GM12873 (cell line): ENCODE results near the gene USP12.

Experiments used
- CTCF ChIP-seq: IDR thresholded peaks from 2 replicates; pipeline ENCODE4 v1.5.1; 2012; ENCODE audit warnings: low read depth, mild to moderate bottlenecking, moderate library complexity, low read length, control low read depth; ENCODE audit not compliant: insufficient read depth; ENCODE audit errors: missing control alignments

Gene USP12

GRCh38 chr13:27120811-27121210, 50.8 kb downstream of the USP12 start:
- no peak for TF ChIP-seq CTCF

- TF ChIP-seq CTCF: no peak
Observed at GRCh38 chr13:27120011-27120410, 51.6 kb downstream of the USP12 start.

- TF ChIP-seq CTCF: no peak
Observed at GRCh38 chr13:27118428-27119054, 53.1 kb downstream of the USP12 start.

- no peak for TF ChIP-seq CTCF
Observed at GRCh38 chr13:27117952-27118351, 53.7 kb downstream of the USP12 start.

- no peak for TF ChIP-seq CTCF
Observed at GRCh38 chr13:27117158-27117557, 54.5 kb downstream of the USP12 start.

- TF ChIP-seq CTCF: no peak
Observed at GRCh38 chr13:27113436-27113835, 58.2 kb downstream of the USP12 start.

- TF ChIP-seq CTCF: no peak
Observed at GRCh38 chr13:27112006-27112405, 59.6 kb downstream of the USP12 start.
